Esophagus (tissue), 2 donors: ENCODE measurements around the gene LSAMP. TPM values are rescaled to one million over a fixed set of nuclear protein-coding genes. Genes with fewer than 3 reads are reported as not detected.

Source experiments
- H3K27ac ChIP-seq, 2 donors: one replicate each; pipeline ENCODE4 v1.5.1; 2013; ENCODE audit warnings: low read depth in 2 of 2, mild to moderate bottlenecking in 2 of 2, inconsistent platforms in 1 of 2, low read length in 1 of 2, moderate library complexity in 1 of 2
- H3K27me3 ChIP-seq, 2 donors: one replicate each; pipeline ENCODE4 v1.6.1; 2013; ENCODE audit warnings: low read length in 2 of 2, control low read depth in 1 of 2, mild to moderate bottlenecking in 1 of 2; ENCODE audit not compliant: insufficient read depth in 2 of 2, control insufficient read depth in 1 of 2
- H3K36me3 ChIP-seq, 2 donors: one replicate each; pipeline ENCODE4 v1.6.1; 2013; ENCODE audit warnings: low read length in 1 of 2; ENCODE audit not compliant: control insufficient read depth in 2 of 2, insufficient read depth in 2 of 2
- H3K4me1 ChIP-seq, 2 donors: one replicate each; pipeline ENCODE4 v1.6.1; 2013; ENCODE audit warnings: low read length in 1 of 2; ENCODE audit not compliant: control insufficient read depth in 2 of 2, insufficient read depth in 2 of 2
- H3K4me3 ChIP-seq, 2 donors: one replicate each; pipeline ENCODE4 v1.5.1; 2013; ENCODE audit warnings: low read length in 2 of 2, mild to moderate bottlenecking in 2 of 2, low read depth in 1 of 2, moderate library complexity in 1 of 2
- H3K9me3 ChIP-seq, 2 donors: one replicate each; pipeline ENCODE4 v1.6.1; 2013; ENCODE audit warnings: mild to moderate bottlenecking in 2 of 2, low read depth in 1 of 2, low read length in 1 of 2, moderate library complexity in 1 of 2; ENCODE audit not compliant: control insufficient read depth in 2 of 2, insufficient read depth in 1 of 2
- WGBS, 2 donors: extraction: QIAGEN DNeasy Blood & Tissue Kit; methylation state at CpG; one replicate each; pipeline ENCODE4 v1.1.7; 2013; 5-methylcytosine and 5-hydroxymethylcytosine counted together
- polyA plus RNA-seq, 2 donors: library from polyadenylated mRNA; stranded (reverse); fragments of 200-250 nt; gene quantifications; one replicate each; pipeline ENCODE4 v1.2.3, GENCODE V29; 2013
- donor health status: healthy with polysubstance abuse.
- donor health status: Bipolar disorder and iron deficiency.

The LSAMP gene
- polyA plus RNA-seq, 2 donors: 0.10 to 0.16 TPM

GRCh38 chr3:115968871-115969270 is 476.4 kb downstream of the LSAMP start:
- Histone ChIP-seq H3K27ac (no peak overlapping the region), H3K36me3 (no peaks in the 10 kb centered on the region), H3K27me3 (no peaks in the 10 kb centered on the region), H3K9me3 (no peaks in the 10 kb centered on the region), H3K4me1 (no peaks in the 10 kb centered on the region), H3K4me3 (no peak overlapping the region)
- 77 to 89% methylated on average over 4 of the region's 4 CpGs for WGBS, 2 donors

- Histone ChIP-seq H3K4me1 (peaks cover 0 to 2% of the 10 kb centered on the region in 2 donors), H3K27me3 (no peaks in the 10 kb centered on the region), H3K4me3 (no peak overlapping the region), H3K9me3 (no peaks in the 10 kb centered on the region), H3K36me3 (no peaks in the 10 kb centered on the region), H3K27ac (no peak overlapping the region)
- 41 to 43% methylated on average over 4 of the region's 4 CpGs for WGBS, 2 donors
Measured at GRCh38 chr3:115961380-115961779, 483.9 kb downstream of the LSAMP start.

GRCh38 chr3:115960799-115961198 is 484.5 kb downstream of the LSAMP start:
- Histone ChIP-seq H3K4me1 (peaks cover 0 to 2% of the 10 kb centered on the region in 2 donors), H3K4me3 (no peak overlapping the region), H3K36me3 (no peaks in the 10 kb centered on the region), H3K27ac (no peak overlapping the region), H3K9me3 (no peaks in the 10 kb centered on the region), H3K27me3 (no peaks in the 10 kb centered on the region)
- 53 to 61% methylated on average over 5 of the region's 5 CpGs for WGBS, 2 donors

GRCh38 chr3:115958526-115958925 is 486.8 kb downstream of the LSAMP start:
- H3K4me3 ChIP-seq: no peak overlapping the region
- 86 to 88% methylated on average over 5 of the region's 5 CpGs for WGBS, 2 donors
- peaks cover 0 to 2% of the 10 kb centered on the region in 2 donors for H3K4me1 ChIP-seq
- no peaks in the 10 kb centered on the region for H3K27me3 ChIP-seq
- no peaks in the 10 kb centered on the region for H3K9me3 ChIP-seq
- H3K36me3 ChIP-seq: no peaks in the 10 kb centered on the region
- H3K27ac ChIP-seq: no peak overlapping the region

- no peaks in the 10 kb centered on the region for H3K4me1 ChIP-seq
- 62 to 63% methylated on average over 2 of the region's 2 CpGs for WGBS, 2 donors
- H3K4me3 ChIP-seq: no peak overlapping the region
- H3K36me3 ChIP-seq: no peaks in the 10 kb centered on the region
- H3K27me3 ChIP-seq: no peaks in the 10 kb centered on the region
- no peak overlapping the region for H3K27ac ChIP-seq
- H3K9me3 ChIP-seq: no peaks in the 10 kb centered on the region
Measured at GRCh38 chr3:115947325-115947724, 498.0 kb downstream of the LSAMP start.

- WGBS, 2 donors: 65% methylated on average over 3 of the region's 3 CpGs
- Histone ChIP-seq H3K9me3 (no peaks in the 10 kb centered on the region), H3K27me3 (no peaks in the 10 kb centered on the region), H3K4me1 (no peaks in the 10 kb centered on the region), H3K27ac (no peak overlapping the region), H3K36me3 (no peaks in the 10 kb centered on the region), H3K4me3 (no peak overlapping the region)
Measured at GRCh38 chr3:115943579-115943978, 501.7 kb downstream of the LSAMP start.

GRCh38 chr3:115937054-115937453 is 508.2 kb downstream of the LSAMP start:
- 81 to 86% methylated on average over 2 of the region's 2 CpGs for WGBS, 2 donors
- no peak overlapping the region for H3K4me3 ChIP-seq
- no peaks in the 10 kb centered on the region for H3K27me3 ChIP-seq

GRCh38 chr3:115932807-115933206 is 512.5 kb downstream of the LSAMP start:
- no peak overlapping the region for H3K27ac ChIP-seq
- no peaks in the 10 kb centered on the region for H3K4me1 ChIP-seq
- H3K9me3 ChIP-seq: no peaks in the 10 kb centered on the region
- no peak overlapping the region for H3K4me3 ChIP-seq
- WGBS, 2 donors: 93 to 94% methylated on average over 7 of the region's 7 CpGs
- no peaks in the 10 kb centered on the region for H3K27me3 ChIP-seq
- no peaks in the 10 kb centered on the region for H3K36me3 ChIP-seq

More at GRCh38 chr3:115937054-115937453, 508.2 kb downstream of the LSAMP start:
- Histone ChIP-seq H3K9me3 (no peaks in the 10 kb centered on the region), H3K36me3 (no peaks in the 10 kb centered on the region), H3K27ac (no peak overlapping the region), H3K4me1 (no peaks in the 10 kb centered on the region)

GRCh38 chr3:115931581-115931980 is 513.7 kb downstream of the LSAMP start:
- no peaks in the 10 kb centered on the region for H3K9me3 ChIP-seq
- H3K27me3 ChIP-seq: no peaks in the 10 kb centered on the region
- H3K27ac ChIP-seq: no peak overlapping the region
- 65 to 72% methylated on average over 2 of the region's 2 CpGs for WGBS, 2 donors
- no peak overlapping the region for H3K4me3 ChIP-seq
- no peaks in the 10 kb centered on the region for H3K36me3 ChIP-seq
- no peaks in the 10 kb centered on the region for H3K4me1 ChIP-seq

- no peaks in the 10 kb centered on the region for H3K36me3 ChIP-seq
Measured at GRCh38 chr3:115930922-115931321, 514.4 kb downstream of the LSAMP start.

More at GRCh38 chr3:115930922-115931321, 514.4 kb downstream of the LSAMP start:
- Histone ChIP-seq H3K9me3 (no peaks in the 10 kb centered on the region), H3K27ac (no peak overlapping the region), H3K27me3 (no peaks in the 10 kb centered on the region), H3K4me3 (no peak overlapping the region), H3K4me1 (no peaks in the 10 kb centered on the region)
- 45 to 46% methylated on average over 3 of the region's 3 CpGs for WGBS, 2 donors
